Measurements from ENCODE around the gene DPYD. TPM values are rescaled to one million over a fixed set of nuclear protein-coding genes. Genes with fewer than 3 reads are reported as not detected.
"Not testable (repeated sequence)": the region's sequence is repeated elsewhere in the genome, so short reads cannot be mapped to it uniquely, and the experiment has no call there.

The DPYD gene
- total and polyA plus RNA-seq, 7 donors: 2.5 to 7.3 (median 5.1) TPM

- Histone ChIP-seq H3K27me3 (ENCODE audit: insufficient read depth in 3 of 3, low read length in 2 of 3) (no peaks in the 10 kb centered on the region), H3K27ac (no peak overlapping the region), H3K36me3 (ENCODE audit: insufficient read depth in 1 of 2, low read depth in 1 of 2) (no peaks in the 10 kb centered on the region), H3K9me3 (no peaks in the 10 kb centered on the region), H3K4me1 (no peaks in the 10 kb centered on the region), H3K4me3 (no peak overlapping the region)
- DNase-seq (no peak), ATAC-seq (no peak)
- 64 to 75% (median 67%) methylated on average over 2 of the region's 2 CpGs for WGBS, 3 donors
- no peak for TF ChIP-seq CTCF (IDR thresholded peaks at IDR 0.05)
- intact Hi-C loops (cut with DNase I): no loop called here
These were observed 569.0 kb downstream of the DPYD start for GRCh38 chr1:97351846-97352245.

- no peak for ATAC-seq
- H3K4me1 ChIP-seq: no peaks in the 10 kb centered on the region
- no peak overlapping the region for H3K27ac ChIP-seq
- intact Hi-C loops (cut with DNase I): no loop called here
- no peak overlapping the region for H3K4me3 ChIP-seq
- H3K9me3 ChIP-seq: no peaks in the 10 kb centered on the region
- H3K36me3 ChIP-seq (ENCODE audit: insufficient read depth in 1 of 2, low read depth in 1 of 2): no peaks in the 10 kb centered on the region
- 46 to 58% (median 56%) methylated on average over 2 of the region's 2 CpGs for WGBS, 3 donors
- DNase-seq: no peak
- no peaks in the 10 kb centered on the region for H3K27me3 ChIP-seq (ENCODE audit: insufficient read depth in 3 of 3, low read length in 2 of 3)
- no peak for TF ChIP-seq CTCF (IDR thresholded peaks at IDR 0.05)
These were observed 570.2 kb downstream of the DPYD start for GRCh38 chr1:97350662-97351061.

GRCh38 chr1:97350241-97350640 is 570.6 kb downstream of the DPYD start:
- Histone ChIP-seq H3K9me3 (no peaks in the 10 kb centered on the region), H3K27me3 (ENCODE audit: insufficient read depth in 3 of 3, low read length in 2 of 3) (no peaks in the 10 kb centered on the region), H3K4me1 (no peaks in the 10 kb centered on the region), H3K27ac (no peak overlapping the region), H3K4me3 (no peak overlapping the region), H3K36me3 (ENCODE audit: insufficient read depth in 1 of 2, low read depth in 1 of 2) (no peaks in the 10 kb centered on the region)
- DNase-seq (no peak), ATAC-seq (no peak)
- TF ChIP-seq CTCF (IDR thresholded peaks at IDR 0.05): no peak
- intact Hi-C loops (cut with DNase I): no loop called here

GRCh38 chr1:97349794-97350193 is 571.0 kb downstream of the DPYD start:
- H3K27me3 ChIP-seq (ENCODE audit: insufficient read depth in 3 of 3, low read length in 2 of 3); H3K27ac ChIP-seq: not testable (repeated sequence)

GRCh38 chr1:97348599-97349265 is 572.1 kb downstream of the DPYD start:
- ATAC-seq (no peak), DNase-seq (no peak)
- Histone ChIP-seq H3K9me3 (no peaks in the 10 kb centered on the region), H3K27me3 (ENCODE audit: insufficient read depth in 3 of 3, low read length in 2 of 3) (no peaks in the 10 kb centered on the region), H3K36me3 (ENCODE audit: insufficient read depth in 1 of 2, low read depth in 1 of 2) (no peaks in the 10 kb centered on the region), H3K27ac (no peak overlapping the region), H3K4me1 (no peaks in the 10 kb centered on the region), H3K4me3 (no peak overlapping the region)
- WGBS, 3 donors: 73 to 78% (median 73%) methylated on average over 3 of the region's 3 CpGs
- TF ChIP-seq CTCF (IDR thresholded peaks at IDR 0.05): no peak
- intact Hi-C loops (cut with DNase I): no loop called here

More at GRCh38 chr1:97349794-97350193, 571.0 kb downstream of the DPYD start:
- ATAC-seq; H3K4me3 ChIP-seq; H3K36me3 ChIP-seq (ENCODE audit: insufficient read depth in 1 of 2, low read depth in 1 of 2); H3K4me1 ChIP-seq; DNase-seq; intact Hi-C loops (cut with DNase I); H3K9me3 ChIP-seq: not testable (repeated sequence)
- no CpG with 5 or more reads among the region's 1 CpG for WGBS, 3 donors

All from psoas muscle (tissue), 8 donors.